Liver (tissue), 9 donors: ENCODE measurements around the gene SPTBN1. TPM values are rescaled to one million over a fixed set of nuclear protein-coding genes. Genes with fewer than 3 reads are reported as not detected.
A peak's percentile ranks its signal among the peaks of the same experiment; 100 is the strongest.

ENCODE experiments used
- DNase-seq: peaks from one replicate; pipeline ENCODE4 v3.0.0-alpha.2; 2017; ENCODE audit warnings: low spot score
- H3K27ac ChIP-seq, 2 donors: one replicate each; pipeline ENCODE4 v1.7.0; 2013; ENCODE audit warnings: inconsistent platforms in 2 of 2, low read length in 2 of 2, control low read depth in 1 of 2, low read depth in 1 of 2, mild to moderate bottlenecking in 1 of 2
- H3K27me3 ChIP-seq, 4 donors: one replicate each; pipeline versions ENCODE4 v1.6.1 to v1.7.0; 2013; ENCODE audit warnings: low read length in 3 of 4, inconsistent platforms in 1 of 4, mild to moderate bottlenecking in 1 of 4, moderate library complexity in 1 of 4; ENCODE audit not compliant: control insufficient read depth in 4 of 4, insufficient read depth in 4 of 4
- H3K36me3 ChIP-seq, 4 donors: one replicate each; pipeline versions ENCODE4 v1.6.1 to v1.7.0; 2013; ENCODE audit warnings: low read length in 3 of 4, mild to moderate bottlenecking in 3 of 4, low read depth in 1 of 4, moderate library complexity in 1 of 4; ENCODE audit not compliant: control insufficient read depth in 4 of 4, insufficient read depth in 3 of 4
- H3K4me1 ChIP-seq, 4 donors: one replicate each; pipeline versions ENCODE4 v1.6.1 to v1.7.0; 2013; ENCODE audit warnings: low read length in 3 of 4, mild to moderate bottlenecking in 3 of 4, moderate library complexity in 1 of 4; ENCODE audit not compliant: control insufficient read depth in 4 of 4, insufficient read depth in 4 of 4
- H3K4me3 ChIP-seq, 3 donors: one replicate each; pipeline versions ENCODE4 v1.6.1 to v1.7.0; 2013; ENCODE audit warnings: low read length in 3 of 3, control low read depth in 1 of 3, low read depth in 1 of 3, mild to moderate bottlenecking in 1 of 3
- H3K9ac ChIP-seq, 2 donors: one replicate each; pipeline ENCODE4 v1.7.0; 2013; ENCODE audit warnings: low read length in 2 of 2, mild to moderate bottlenecking in 2 of 2, moderate library complexity in 2 of 2, control low read depth in 1 of 2, low read depth in 1 of 2
- H3K9me3 ChIP-seq, 4 donors: one replicate each; pipeline versions ENCODE4 v1.6.1 to v1.7.0; 2013; ENCODE audit warnings: low read length in 3 of 4; ENCODE audit not compliant: control insufficient read depth in 4 of 4
- EGR1 ChIP-seq, 2 donors: IDR thresholded peaks; 2 replicates each; pipeline ENCODE4 v1.6.1; 2016 to 2018; ENCODE audit warnings: antibody characterized with exemption in 2 of 2, low read depth in 2 of 2
- FOXA1 ChIP-seq: IDR thresholded peaks from 2 replicates; pipeline ENCODE4 v1.6.1; 2016; ENCODE audit warnings: antibody characterized with exemption
- FOXA2 ChIP-seq: IDR thresholded peaks from 2 replicates; pipeline ENCODE4 v1.6.1; 2016; ENCODE audit warnings: antibody characterized with exemption
- GABPA ChIP-seq, 2 donors: IDR thresholded peaks in 1 of 2; conservative IDR thresholded peaks in 1 of 2; 2 replicates each; pipeline ENCODE4 v1.6.1; 2016; ENCODE audit warnings: antibody characterized with exemption in 2 of 2, mild to moderate bottlenecking in 1 of 2, moderate library complexity in 1 of 2
- HNF4G ChIP-seq: IDR thresholded peaks from 2 replicates; pipeline ENCODE4 v1.6.1; 2016; ENCODE audit warnings: antibody characterized with exemption
- JUND ChIP-seq, 2 donors: IDR thresholded peaks; 2 replicates each; pipeline ENCODE4 v1.6.1; 2016; ENCODE audit warnings: antibody characterized with exemption in 2 of 2
- NR2F2 ChIP-seq: IDR thresholded peaks from 2 replicates; pipeline ENCODE4 v1.6.1; 2016; ENCODE audit warnings: antibody characterized with exemption
- RAD21 ChIP-seq, 2 donors: IDR thresholded peaks; 2 replicates each; pipeline ENCODE4 v1.6.1; 2016; ENCODE audit warnings: antibody characterized with exemption in 2 of 2, mild to moderate bottlenecking in 2 of 2
- RXRA ChIP-seq, 2 donors: IDR thresholded peaks; 2 replicates each; pipeline ENCODE4 v1.6.1; 2017 to 2018; ENCODE audit warnings: antibody characterized with exemption in 2 of 2, mild to moderate bottlenecking in 1 of 2
- SP1 ChIP-seq: IDR thresholded peaks from 2 replicates; pipeline ENCODE4 v1.6.1; 2018; ENCODE audit warnings: antibody characterized with exemption, mild to moderate bottlenecking
- TAF1 ChIP-seq: conservative IDR thresholded peaks from 2 replicates; pipeline ENCODE4 v1.6.1; 2016; ENCODE audit warnings: antibody characterized with exemption, mild to moderate bottlenecking
- YY1 ChIP-seq: IDR thresholded peaks from 2 replicates; pipeline ENCODE4 v1.6.1; 2016; ENCODE audit warnings: antibody characterized with exemption, mild to moderate bottlenecking
- WGBS: extraction: QIAGEN DNeasy Blood & Tissue Kit; methylation state at CpG from one replicate; pipeline ENCODE4 v1.1.7; 2013; 5-methylcytosine and 5-hydroxymethylcytosine counted together
- polyA plus RNA-seq, 2 donors: library from polyadenylated mRNA; stranded (reverse) in 1 of 2; unstranded in 1 of 2; fragments of 200-250 nt in 1 of 2; fragments of >200 nt in 1 of 2; fragmentation: Nextera tagmentation in 1 of 2; extraction: Ambion mirVana in 1 of 2; gene quantifications; one replicate each; pipeline versions ENCODE4 v1.2.1 to v1.2.3, GENCODE V29; 2013 to 2015
- total RNA-seq, 2 donors: library from RNA; depleted of rRNA; stranded (reverse); fragments of >200 nt; gene quantifications; one replicate each; pipeline ENCODE4 v1.2.3, GENCODE V29; 2014
- TF ChIP-seq, protein P1 (sequence below): fragments of 150-350 bp; IDR thresholded peaks from 2 replicates; pipeline ENCODE4 v1.5.1; 2017; ENCODE audit warnings: improper control_type of control experiment, low read depth, low read length; ENCODE audit not compliant: missing input control
- TF ChIP-seq, protein P2 (sequence below): IDR thresholded peaks from 2 replicates; pipeline ENCODE4 v1.6.1; 2016; ENCODE audit warnings: antibody characterized with exemption, mild to moderate bottlenecking
- TF ChIP-seq, protein P3 (sequence below): IDR thresholded peaks from 2 replicates; pipeline ENCODE4 v1.6.1; 2016; ENCODE audit warnings: antibody characterized with exemption
- TF ChIP-seq, protein P4 (sequence below): IDR thresholded peaks from 2 replicates; pipeline ENCODE4 v1.6.1; 2016; ENCODE audit warnings: antibody characterized with exemption
- TF ChIP-seq, protein P5 (sequence below): IDR thresholded peaks from 2 replicates; pipeline ENCODE4 v1.6.1; 2016; ENCODE audit warnings: antibody characterized with exemption
- donor health status: healthy.
- donor health status: healthy.
- donor health status: healthy.
- donor health status: healthy.
- donor health status: healthy.

Gene SPTBN1
- total and polyA plus RNA-seq, 4 donors, result 44.8 to 191 (median 75.9) TPM

DNA sequence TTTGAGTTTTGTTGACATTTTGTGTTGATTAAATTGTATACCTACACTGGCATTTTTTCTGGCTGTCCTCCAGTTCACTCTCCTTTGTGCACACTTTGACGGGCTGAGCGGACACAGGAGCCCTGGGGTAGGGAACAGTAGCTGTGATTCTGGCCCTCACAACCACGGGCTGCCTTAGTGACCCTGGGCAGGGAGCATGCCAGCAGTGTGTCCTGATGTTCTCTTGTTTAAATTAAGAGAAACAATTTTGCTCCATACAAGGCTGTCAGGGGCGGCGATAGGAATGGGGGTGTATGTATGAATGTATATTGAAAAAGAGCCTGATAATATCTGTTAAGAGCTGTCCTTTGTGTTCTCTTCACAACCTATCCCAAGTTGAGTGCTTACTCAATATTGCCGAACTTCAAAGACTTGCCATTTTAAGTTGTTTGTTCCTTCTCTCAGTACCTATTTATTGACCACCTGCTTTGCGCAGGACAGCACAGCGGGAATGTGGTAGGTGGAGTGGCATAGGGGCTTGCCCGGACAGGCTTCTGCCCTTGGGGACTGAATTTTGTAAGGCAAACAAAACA, 163.6 kb downstream of the SPTBN1 start:
- Histone ChIP-seq H3K27ac (peak overlapping the region; percentile 12 to 44), H3K4me1 (peaks cover 6 to 38% (median 28%) of the 10 kb centered on the region in 4 donors), H3K4me3 (no peak overlapping the region), H3K27me3 (no peaks in the 10 kb centered on the region), H3K36me3 (peaks cover 7 to 77% (median 64%) of the 10 kb centered on the region in 4 donors), H3K9ac (no peak overlapping the region), H3K9me3 (no peaks in the 10 kb centered on the region)
- TF ChIP-seq, protein P1, sequence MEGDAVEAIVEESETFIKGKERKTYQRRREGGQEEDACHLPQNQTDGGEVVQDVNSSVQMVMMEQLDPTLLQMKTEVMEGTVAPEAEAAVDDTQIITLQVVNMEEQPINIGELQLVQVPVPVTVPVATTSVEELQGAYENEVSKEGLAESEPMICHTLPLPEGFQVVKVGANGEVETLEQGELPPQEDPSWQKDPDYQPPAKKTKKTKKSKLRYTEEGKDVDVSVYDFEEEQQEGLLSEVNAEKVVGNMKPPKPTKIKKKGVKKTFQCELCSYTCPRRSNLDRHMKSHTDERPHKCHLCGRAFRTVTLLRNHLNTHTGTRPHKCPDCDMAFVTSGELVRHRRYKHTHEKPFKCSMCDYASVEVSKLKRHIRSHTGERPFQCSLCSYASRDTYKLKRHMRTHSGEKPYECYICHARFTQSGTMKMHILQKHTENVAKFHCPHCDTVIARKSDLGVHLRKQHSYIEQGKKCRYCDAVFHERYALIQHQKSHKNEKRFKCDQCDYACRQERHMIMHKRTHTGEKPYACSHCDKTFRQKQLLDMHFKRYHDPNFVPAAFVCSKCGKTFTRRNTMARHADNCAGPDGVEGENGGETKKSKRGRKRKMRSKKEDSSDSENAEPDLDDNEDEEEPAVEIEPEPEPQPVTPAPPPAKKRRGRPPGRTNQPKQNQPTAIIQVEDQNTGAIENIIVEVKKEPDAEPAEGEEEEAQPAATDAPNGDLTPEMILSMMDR, result no peak
- no peak for TF ChIP-seq RAD21 (IDR thresholded peaks at IDR 0.05)
- TF ChIP-seq, protein P2, sequence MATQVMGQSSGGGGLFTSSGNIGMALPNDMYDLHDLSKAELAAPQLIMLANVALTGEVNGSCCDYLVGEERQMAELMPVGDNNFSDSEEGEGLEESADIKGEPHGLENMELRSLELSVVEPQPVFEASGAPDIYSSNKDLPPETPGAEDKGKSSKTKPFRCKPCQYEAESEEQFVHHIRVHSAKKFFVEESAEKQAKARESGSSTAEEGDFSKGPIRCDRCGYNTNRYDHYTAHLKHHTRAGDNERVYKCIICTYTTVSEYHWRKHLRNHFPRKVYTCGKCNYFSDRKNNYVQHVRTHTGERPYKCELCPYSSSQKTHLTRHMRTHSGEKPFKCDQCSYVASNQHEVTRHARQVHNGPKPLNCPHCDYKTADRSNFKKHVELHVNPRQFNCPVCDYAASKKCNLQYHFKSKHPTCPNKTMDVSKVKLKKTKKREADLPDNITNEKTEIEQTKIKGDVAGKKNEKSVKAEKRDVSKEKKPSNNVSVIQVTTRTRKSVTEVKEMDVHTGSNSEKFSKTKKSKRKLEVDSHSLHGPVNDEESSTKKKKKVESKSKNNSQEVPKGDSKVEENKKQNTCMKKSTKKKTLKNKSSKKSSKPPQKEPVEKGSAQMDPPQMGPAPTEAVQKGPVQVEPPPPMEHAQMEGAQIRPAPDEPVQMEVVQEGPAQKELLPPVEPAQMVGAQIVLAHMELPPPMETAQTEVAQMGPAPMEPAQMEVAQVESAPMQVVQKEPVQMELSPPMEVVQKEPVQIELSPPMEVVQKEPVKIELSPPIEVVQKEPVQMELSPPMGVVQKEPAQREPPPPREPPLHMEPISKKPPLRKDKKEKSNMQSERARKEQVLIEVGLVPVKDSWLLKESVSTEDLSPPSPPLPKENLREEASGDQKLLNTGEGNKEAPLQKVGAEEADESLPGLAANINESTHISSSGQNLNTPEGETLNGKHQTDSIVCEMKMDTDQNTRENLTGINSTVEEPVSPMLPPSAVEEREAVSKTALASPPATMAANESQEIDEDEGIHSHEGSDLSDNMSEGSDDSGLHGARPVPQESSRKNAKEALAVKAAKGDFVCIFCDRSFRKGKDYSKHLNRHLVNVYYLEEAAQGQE, result no peak
- TF ChIP-seq GABPA (IDR thresholded peaks at IDR 0.05 in 1 of 2, conservative IDR thresholded peaks at IDR 0.05 in 1 of 2), result no peak
- no peak for TF ChIP-seq RXRA (IDR thresholded peaks at IDR 0.05)
- TF ChIP-seq, protein P3, sequence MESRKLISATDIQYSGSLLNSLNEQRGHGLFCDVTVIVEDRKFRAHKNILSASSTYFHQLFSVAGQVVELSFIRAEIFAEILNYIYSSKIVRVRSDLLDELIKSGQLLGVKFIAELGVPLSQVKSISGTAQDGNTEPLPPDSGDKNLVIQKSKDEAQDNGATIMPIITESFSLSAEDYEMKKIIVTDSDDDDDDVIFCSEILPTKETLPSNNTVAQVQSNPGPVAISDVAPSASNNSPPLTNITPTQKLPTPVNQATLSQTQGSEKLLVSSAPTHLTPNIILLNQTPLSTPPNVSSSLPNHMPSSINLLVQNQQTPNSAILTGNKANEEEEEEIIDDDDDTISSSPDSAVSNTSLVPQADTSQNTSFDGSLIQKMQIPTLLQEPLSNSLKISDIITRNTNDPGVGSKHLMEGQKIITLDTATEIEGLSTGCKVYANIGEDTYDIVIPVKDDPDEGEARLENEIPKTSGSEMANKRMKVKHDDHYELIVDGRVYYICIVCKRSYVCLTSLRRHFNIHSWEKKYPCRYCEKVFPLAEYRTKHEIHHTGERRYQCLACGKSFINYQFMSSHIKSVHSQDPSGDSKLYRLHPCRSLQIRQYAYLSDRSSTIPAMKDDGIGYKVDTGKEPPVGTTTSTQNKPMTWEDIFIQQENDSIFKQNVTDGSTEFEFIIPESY, result no peak
- no peak for TF ChIP-seq TAF1
- TF ChIP-seq, protein P4, sequence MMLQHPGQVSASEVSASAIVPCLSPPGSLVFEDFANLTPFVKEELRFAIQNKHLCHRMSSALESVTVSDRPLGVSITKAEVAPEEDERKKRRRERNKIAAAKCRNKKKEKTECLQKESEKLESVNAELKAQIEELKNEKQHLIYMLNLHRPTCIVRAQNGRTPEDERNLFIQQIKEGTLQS, result no peak
- TF ChIP-seq, protein P5, sequence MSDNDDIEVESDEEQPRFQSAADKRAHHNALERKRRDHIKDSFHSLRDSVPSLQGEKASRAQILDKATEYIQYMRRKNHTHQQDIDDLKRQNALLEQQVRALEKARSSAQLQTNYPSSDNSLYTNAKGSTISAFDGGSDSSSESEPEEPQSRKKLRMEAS, result no peak
- DNase-seq, result no peak
- 87% methylated on average over 9 of the region's 9 CpGs for WGBS

DNA sequence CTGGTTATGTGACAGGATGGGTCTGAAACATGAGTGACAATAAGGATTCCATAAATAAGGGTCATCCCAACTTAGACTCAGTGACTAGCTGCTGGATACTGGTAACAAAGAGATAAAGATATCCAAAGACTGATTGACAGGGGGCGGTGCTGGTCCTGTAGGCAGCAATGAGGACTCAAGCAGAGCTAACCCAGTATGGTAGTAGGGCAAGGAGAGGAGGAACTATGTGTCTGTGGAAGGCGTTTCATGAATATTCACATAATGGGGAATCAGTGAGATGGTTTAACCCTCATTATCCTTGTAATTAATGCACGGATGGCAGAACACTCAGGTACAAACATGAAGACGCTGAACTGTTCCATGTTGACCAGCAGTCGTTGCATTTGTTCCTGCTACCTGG, 164.8 kb downstream of the SPTBN1 start:
- WGBS, result 96% methylated on average over 5 of the region's 5 CpGs
- Histone ChIP-seq H3K27ac (no peak overlapping the region), H3K4me1 (peaks cover 8 to 43% (median 30%) of the 10 kb centered on the region in 4 donors)
- TF ChIP-seq HNF4G (no peak), FOXA1 (no peak), JUND (IDR thresholded peaks at IDR 0.05) (no peak), NR2F2 (no peak), YY1 (no peak), GABPA (IDR thresholded peaks at IDR 0.05 in 1 of 2, conservative IDR thresholded peaks at IDR 0.05 in 1 of 2) (no peak), SP1 (no peak), FOXA2 (no peak), EGR1 (IDR thresholded peaks at IDR 0.05; ENCODE audit: low read depth in 2 of 2) (no peak), TAF1 (no peak)
- TF ChIP-seq, protein P1, result no peak
- TF ChIP-seq, protein P2, result no peak
- TF ChIP-seq, protein P4, result no peak

More for the DNA sequence above, 164.8 kb downstream of the SPTBN1 start:
- Histone ChIP-seq H3K9ac (no peak overlapping the region), H3K4me3 (no peak overlapping the region), H3K27me3 (no peaks in the 10 kb centered on the region), H3K9me3 (no peaks in the 10 kb centered on the region), H3K36me3 (peaks cover 9 to 70% (median 59%) of the 10 kb centered on the region in 4 donors)
- no peak for DNase-seq
